DOHH2 (cell line): ENCODE data around the gene ZNRF4.

ENCODE experiments used
- H3F3A ChIP-seq: fragments of 200-600 bp; sonication (generic), shearing (Covaris generic); 2 replicates; pipeline ENCODE4 v1.6.0; 2016; ENCODE audit warnings: antibody characterized with exemption, mild to moderate bottlenecking; ENCODE audit not compliant: control insufficient read depth, insufficient read depth
- H3K27ac ChIP-seq: fragments of 200-600 bp; sonication (generic); 2 replicates; pipeline ENCODE4 v1.5.1; 2014; ENCODE audit warnings: low read depth, mild to moderate bottlenecking, low read length, moderate library complexity
- H3K27me3 ChIP-seq: fragments of 200-600 bp; sonication (generic); 2 replicates; pipeline ENCODE4 v1.6.1; 2014; ENCODE audit warnings: mild to moderate bottlenecking, low read length, mixed read lengths; ENCODE audit not compliant: control insufficient read depth
- H3K36me3 ChIP-seq: fragments of 200-600 bp; sonication (generic); 2 replicates; pipeline ENCODE4 v1.6.1; 2014; ENCODE audit warnings: mild to moderate bottlenecking, low read length, moderate library complexity, mixed read lengths; ENCODE audit not compliant: control insufficient read depth
- H3K4me1 ChIP-seq: fragments of 200-600 bp; sonication (generic); 2 replicates; pipeline ENCODE4 v1.6.1; 2014; ENCODE audit warnings: mild to moderate bottlenecking, low read length, mixed read lengths; ENCODE audit not compliant: control insufficient read depth
- H3K4me2 ChIP-seq: fragments of 200-600 bp; sonication (generic); 2 replicates; pipeline ENCODE4 v1.6.0; 2014; ENCODE audit warnings: mild to moderate bottlenecking, low read length, moderate library complexity
- H3K4me3 ChIP-seq: fragments of 200-600 bp; sonication (generic); 2 replicates; pipeline ENCODE4 v1.5.1; 2014; ENCODE audit warnings: mild to moderate bottlenecking, low read length, mixed read lengths
- H3K79me2 ChIP-seq: fragments of 200-600 bp; sonication (generic); 2 replicates; pipeline ENCODE4 v1.6.1; 2014; ENCODE audit warnings: mild to moderate bottlenecking, low read length, mixed read lengths; ENCODE audit not compliant: control insufficient read depth
- H3K9me2 ChIP-seq: fragments of 200-600 bp; sonication (generic); replicated peaks from 2 replicates; pipeline ENCODE4 v1.6.1; 2014; ENCODE audit warnings: mild to moderate bottlenecking, low read length, mixed read lengths; ENCODE audit not compliant: control insufficient read depth
- H3K9me3 ChIP-seq: fragments of 200-600 bp; sonication (generic); 2 replicates; pipeline ENCODE4 v1.6.1; 2014; ENCODE audit warnings: antibody characterized with exemption, low read length, mixed read lengths; ENCODE audit not compliant: control insufficient read depth, insufficient read depth
- H4K20me1 ChIP-seq: fragments of 200-600 bp; sonication (generic); 2 replicates; pipeline ENCODE4 v1.6.0; 2014; ENCODE audit warnings: low read depth, mild to moderate bottlenecking, antibody characterized with exemption, low read length, moderate library complexity; ENCODE audit not compliant: control insufficient read depth, insufficient read depth
- CTCF ChIP-seq: fragments of 200-600 bp; sonication (generic); IDR thresholded peaks from one replicate; pipeline ENCODE4 v1.5.1; 2014; ENCODE audit warnings: antibody characterized with exemption, mild to moderate bottlenecking, low read depth, low read length; ENCODE audit not compliant: poor library complexity, severe bottlenecking
- EZH2phosphoT487 ChIP-seq: fragments of 200-600 bp; sonication (generic); IDR thresholded peaks from 2 replicates; pipeline ENCODE4 v1.6.1; 2017; ENCODE audit warnings: borderline replicate concordance, mild to moderate bottlenecking, antibody characterized with exemption, low read length, moderate library complexity, mixed read lengths

The ZNRF4 gene

GRCh38 chr19:5480427-5480836 lies 25.2 kb downstream of the ZNRF4 start:
- no peaks in the 10 kb centered on the region for H3K27me3 ChIP-seq
- H3K4me1 ChIP-seq, result no peaks in the 10 kb centered on the region
- no peaks in the 10 kb centered on the region for H3K36me3 ChIP-seq
- H3K9me3 ChIP-seq, result no peaks in the 10 kb centered on the region
- no peaks in the 10 kb centered on the region for H4K20me1 ChIP-seq
- H3F3A ChIP-seq, result no peaks in the 10 kb centered on the region
- H3K9me2 ChIP-seq, result no peaks in the 10 kb centered on the region
- peak; percentile 72 for TF ChIP-seq CTCF
- TF ChIP-seq EZH2phosphoT487, result no peak
- H3K79me2 ChIP-seq, result no peaks in the 10 kb centered on the region
- H3K27ac ChIP-seq, result no peak overlapping the region
- no peak overlapping the region for H3K4me3 ChIP-seq
- no peak overlapping the region for H3K4me2 ChIP-seq

- H3K27me3 ChIP-seq, result no peaks in the 10 kb centered on the region
Observed at GRCh38 chr19:5481957-5482356, 26.7 kb downstream of the ZNRF4 start.

GRCh38 chr19:5484398-5485285 lies 29.4 kb downstream of the ZNRF4 start:
- no peak for TF ChIP-seq EZH2phosphoT487
- no peak for TF ChIP-seq CTCF
- no peaks in the 10 kb centered on the region for H3F3A ChIP-seq
- no peaks in the 10 kb centered on the region for H3K79me2 ChIP-seq
- H3K4me3 ChIP-seq, result no peak overlapping the region
- H3K4me2 ChIP-seq, result no peak overlapping the region
- H3K27me3 ChIP-seq, result no peaks in the 10 kb centered on the region
- H3K36me3 ChIP-seq, result no peaks in the 10 kb centered on the region
- H3K9me3 ChIP-seq, result no peaks in the 10 kb centered on the region
- no peaks in the 10 kb centered on the region for H4K20me1 ChIP-seq
- no peak overlapping the region for H3K27ac ChIP-seq
- no peaks in the 10 kb centered on the region for H3K9me2 ChIP-seq
- no peaks in the 10 kb centered on the region for H3K4me1 ChIP-seq

More at GRCh38 chr19:5481957-5482356, 26.7 kb downstream of the ZNRF4 start:
- TF ChIP-seq CTCF, result no peak
- TF ChIP-seq EZH2phosphoT487, result no peak
- no peak overlapping the region for H3K4me2 ChIP-seq
- no peaks in the 10 kb centered on the region for H3F3A ChIP-seq
- no peaks in the 10 kb centered on the region for H3K9me2 ChIP-seq
- no peaks in the 10 kb centered on the region for H3K9me3 ChIP-seq
- H3K79me2 ChIP-seq, result no peaks in the 10 kb centered on the region
- H4K20me1 ChIP-seq, result no peaks in the 10 kb centered on the region
- no peaks in the 10 kb centered on the region for H3K4me1 ChIP-seq
- no peak overlapping the region for H3K4me3 ChIP-seq
- H3K27ac ChIP-seq, result no peak overlapping the region
- H3K36me3 ChIP-seq, result no peaks in the 10 kb centered on the region
